Mesothelial cell of epicardium (in vitro differentiated cells): ENCODE results near the gene CERS5. TPM values are rescaled to one million over a fixed set of nuclear protein-coding genes. Genes with fewer than 3 reads are reported as not detected.

Experiments used
- DNase-seq, 2 experiments: peaks; one replicate each; pipeline ENCODE4 v3.0.0; 2021; ENCODE audit warnings: low spot score in 2 of 2; ENCODE audit not compliant: unreplicated experiment in 2 of 2
- H3K27ac Mint-ChIP-seq: 2 replicates; pipeline ENCODE4 v1.8.0; 2021; ENCODE audit warnings: mixed read lengths
- H3K27me3 Mint-ChIP-seq: 2 replicates; pipeline ENCODE4 v1.8.0; 2021; ENCODE audit warnings: low read depth, mixed read lengths
- H3K36me3 Mint-ChIP-seq: 2 replicates; pipeline ENCODE4 v1.8.0; 2021; ENCODE audit warnings: mixed read lengths
- H3K4me1 Mint-ChIP-seq: 2 replicates; pipeline ENCODE4 v1.8.0; 2021; ENCODE audit warnings: mixed read lengths
- H3K4me3 Mint-ChIP-seq: 2 replicates; pipeline ENCODE4 v1.8.0; 2021; ENCODE audit warnings: mild to moderate bottlenecking, moderate library complexity, mixed read lengths
- H3K9me3 Mint-ChIP-seq: 2 replicates; pipeline ENCODE4 v1.8.0; 2021; ENCODE audit warnings: mixed read lengths
- CTCF ChIP-seq: fragments of 200-600 bp; sonication (generic); IDR thresholded peaks from one replicate; pipeline ENCODE4 v1.5.0; 2021; ENCODE audit warnings: antibody characterized with exemption; ENCODE audit not compliant: unreplicated experiment
- total RNA-seq: library from RNA; stranded (reverse); gene quantifications from 3 replicates; pipeline ENCODE4 v1.2.1, GENCODE V29; 2021

The CERS5 gene
- total RNA-seq, 1 donor from 2014 or later, result 77.1 TPM

- H3K27ac Mint-ChIP-seq, result peak overlapping the region; percentile 91
- H3K9me3 Mint-ChIP-seq, result no peaks in the 10 kb centered on the region
- no peak for TF ChIP-seq CTCF
- H3K4me3 Mint-ChIP-seq, result no peak overlapping the region
- peaks cover 55% of the 10 kb centered on the region for H3K4me1 Mint-ChIP-seq
- DNase-seq, result no peak
- H3K27me3 Mint-ChIP-seq, result no peaks in the 10 kb centered on the region
- H3K36me3 Mint-ChIP-seq, result peaks cover 2% of the 10 kb centered on the region
Observed at GRCh38 chr12:50187084-50187900, 20.1 kb upstream of the CERS5 start.

- peaks cover 58% of the 10 kb centered on the region for H3K4me1 Mint-ChIP-seq
- DNase-seq, result no peak
- peaks cover 2% of the 10 kb centered on the region for H3K36me3 Mint-ChIP-seq
Observed at GRCh38 chr12:50186681-50187080, 19.5 kb upstream of the CERS5 start.

GRCh38 chr12:50185970-50186663 is 18.9 kb upstream of the CERS5 start:
- H3K4me3 Mint-ChIP-seq, result no peak overlapping the region
- H3K27ac Mint-ChIP-seq, result peak overlapping the region; percentile 91
- no peak for DNase-seq
- H3K4me1 Mint-ChIP-seq, result peaks cover 59% of the 10 kb centered on the region
- H3K36me3 Mint-ChIP-seq, result peaks cover 7% of the 10 kb centered on the region
- TF ChIP-seq CTCF, result no peak
- no peaks in the 10 kb centered on the region for H3K27me3 Mint-ChIP-seq
- no peaks in the 10 kb centered on the region for H3K9me3 Mint-ChIP-seq

More at GRCh38 chr12:50186681-50187080, 19.5 kb upstream of the CERS5 start:
- H3K9me3 Mint-ChIP-seq, result no peaks in the 10 kb centered on the region
- no peak for TF ChIP-seq CTCF
- peak overlapping the region; percentile 91 for H3K27ac Mint-ChIP-seq
- H3K27me3 Mint-ChIP-seq, result no peaks in the 10 kb centered on the region
- H3K4me3 Mint-ChIP-seq, result no peak overlapping the region

- no peak for TF ChIP-seq CTCF
Observed at GRCh38 chr12:50185301-50185895, 18.2 kb upstream of the CERS5 start.

GRCh38 chr12:50184261-50184660 is 17.1 kb upstream of the CERS5 start:
- peaks cover 57% of the 10 kb centered on the region for H3K4me1 Mint-ChIP-seq
- TF ChIP-seq CTCF, result no peak
- peaks cover 9% of the 10 kb centered on the region for H3K36me3 Mint-ChIP-seq
- no peaks in the 10 kb centered on the region for H3K27me3 Mint-ChIP-seq
- H3K9me3 Mint-ChIP-seq, result no peaks in the 10 kb centered on the region
- H3K27ac Mint-ChIP-seq, result peak overlapping the region; percentile 82
- H3K4me3 Mint-ChIP-seq, result no peak overlapping the region
- DNase-seq, result no peak

More at GRCh38 chr12:50185301-50185895, 18.2 kb upstream of the CERS5 start:
- Mint-ChIP-seq H3K27ac (peak overlapping the region; percentile 91), H3K27me3 (no peaks in the 10 kb centered on the region), H3K4me1 (peaks cover 59% of the 10 kb centered on the region), H3K36me3 (peaks cover 9% of the 10 kb centered on the region), H3K4me3 (no peak overlapping the region), H3K9me3 (no peaks in the 10 kb centered on the region)
- DNase-seq, result no peak
